Measurements from ENCODE around the gene NCAM2. TPM values are rescaled to one million over a fixed set of nuclear protein-coding genes. Genes with fewer than 3 reads are reported as not detected.

Gene NCAM2
- total and polyA plus RNA-seq, 3 experiments from 2014 or later: not detected

DNA sequence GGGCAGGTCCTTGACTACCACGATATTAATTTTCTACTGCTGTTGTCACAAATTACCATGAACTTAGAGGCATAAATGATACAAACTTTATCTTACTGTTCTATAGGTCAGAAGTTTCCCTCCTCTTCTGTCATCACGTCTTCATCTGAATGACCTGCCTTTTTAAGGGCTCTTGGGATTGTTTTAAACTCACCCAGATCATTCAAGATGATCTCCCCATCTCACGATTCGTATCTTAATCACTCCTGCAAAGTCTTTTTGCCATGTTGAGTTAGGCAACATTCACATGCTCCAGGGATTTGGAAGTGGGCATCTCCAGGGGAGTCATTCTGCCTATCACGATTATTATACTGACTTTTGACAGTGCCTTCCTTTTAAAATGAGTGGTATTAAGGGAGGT is 32.1 kb downstream of the NCAM2 start:
- H3K9me3 ChIP-seq (ENCODE audit: low read length): no peaks in the 10 kb centered on the region
- POLR2A ChIA-PET: no interaction called here

GRCh38 chr21:21034036-21034435 is 35.8 kb downstream of the NCAM2 start:
- Histone ChIP-seq H3K36me3 (ENCODE audit: insufficient read depth, low read length) (no peaks in the 10 kb centered on the region), H3K27ac (ENCODE audit: low read depth, low read length) (no peak overlapping the region), H3K4me3 (ENCODE audit: low read length) (no peak overlapping the region), H3K27me3 (ENCODE audit: insufficient read depth, low read length, poor library complexity, severe bottlenecking) (no peaks in the 10 kb centered on the region), H3K9me3 (ENCODE audit: low read length) (no peaks in the 10 kb centered on the region), H3K4me1 (ENCODE audit: insufficient read depth, low read length) (no peaks in the 10 kb centered on the region)
- H3K4me1 Mint-ChIP-seq: no peaks in the 10 kb centered on the region
- peaks cover 2 to 20% (median 5%) of the 10 kb centered on the region in 5 donors for H3K9me3 Mint-ChIP-seq
- POLR2A ChIA-PET: no interaction called here
- CTCF ChIA-PET: no interaction called here
- no peak overlapping the region for H3K27ac Mint-ChIP-seq
- no peaks in the 10 kb centered on the region for H3K27me3 Mint-ChIP-seq
- no peaks in the 10 kb centered on the region for H3K36me3 Mint-ChIP-seq
- H3K4me3 Mint-ChIP-seq: no peak overlapping the region
- DNase-seq: no peak

More for the DNA sequence above, 32.1 kb downstream of the NCAM2 start:
- Mint-ChIP-seq H3K27ac (no peak overlapping the region), H3K9me3 (peaks cover 5 to 11% (median 8%) of the 10 kb centered on the region in 5 donors), H3K36me3 (no peaks in the 10 kb centered on the region), H3K27me3 (no peaks in the 10 kb centered on the region), H3K4me3 (no peak overlapping the region), H3K4me1 (no peaks in the 10 kb centered on the region)
- CTCF ChIA-PET: no interaction called here
- Histone ChIP-seq H3K36me3 (ENCODE audit: insufficient read depth, low read length) (no peaks in the 10 kb centered on the region), H3K27me3 (ENCODE audit: insufficient read depth, low read length, poor library complexity, severe bottlenecking) (no peaks in the 10 kb centered on the region), H3K4me3 (ENCODE audit: low read length) (no peak overlapping the region), H3K4me1 (ENCODE audit: insufficient read depth, low read length) (no peaks in the 10 kb centered on the region), H3K27ac (ENCODE audit: low read depth, low read length) (no peak overlapping the region)
- DNase-seq: no peak

GRCh38 chr21:21039624-21040170 is 41.5 kb downstream of the NCAM2 start:
- no peaks in the 10 kb centered on the region for H3K4me1 ChIP-seq (ENCODE audit: insufficient read depth, low read length)
- H3K9me3 Mint-ChIP-seq: peaks cover 1 to 17% (median 4%) of the 10 kb centered on the region in 5 donors
- POLR2A ChIA-PET: no interaction called here
- no peak overlapping the region for H3K27ac Mint-ChIP-seq
- H3K36me3 Mint-ChIP-seq: no peaks in the 10 kb centered on the region
- H3K4me1 Mint-ChIP-seq: no peaks in the 10 kb centered on the region
- H3K27me3 ChIP-seq (ENCODE audit: insufficient read depth, low read length, poor library complexity, severe bottlenecking): no peaks in the 10 kb centered on the region
- H3K4me3 ChIP-seq (ENCODE audit: low read length): no peak overlapping the region
- no peak overlapping the region for H3K4me3 Mint-ChIP-seq
- DNase-seq: no peak
- H3K36me3 ChIP-seq (ENCODE audit: insufficient read depth, low read length): no peaks in the 10 kb centered on the region
- CTCF ChIA-PET: no interaction called here
- no peaks in the 10 kb centered on the region for H3K9me3 ChIP-seq (ENCODE audit: low read length)
- no peak overlapping the region for H3K27ac ChIP-seq (ENCODE audit: low read depth, low read length)
- H3K27me3 Mint-ChIP-seq: no peaks in the 10 kb centered on the region

- no peak overlapping the region for H3K27ac Mint-ChIP-seq
- no peak overlapping the region for H3K4me3 Mint-ChIP-seq
- H3K9me3 Mint-ChIP-seq: peaks cover 1 to 12% (median 7%) of the 10 kb centered on the region in 5 donors
- no peaks in the 10 kb centered on the region for H3K4me1 Mint-ChIP-seq
- H3K4me1 ChIP-seq (ENCODE audit: insufficient read depth, low read length): no peaks in the 10 kb centered on the region
- CTCF ChIA-PET: no interaction called here
- no peaks in the 10 kb centered on the region for H3K36me3 ChIP-seq (ENCODE audit: insufficient read depth, low read length)
- no peak overlapping the region for H3K27ac ChIP-seq (ENCODE audit: low read depth, low read length)
- H3K36me3 Mint-ChIP-seq: no peaks in the 10 kb centered on the region
- H3K27me3 Mint-ChIP-seq: no peaks in the 10 kb centered on the region
- no peak for DNase-seq
- H3K27me3 ChIP-seq (ENCODE audit: insufficient read depth, low read length, poor library complexity, severe bottlenecking): no peaks in the 10 kb centered on the region
- no peaks in the 10 kb centered on the region for H3K9me3 ChIP-seq (ENCODE audit: low read length)
- POLR2A ChIA-PET: no interaction called here
- H3K4me3 ChIP-seq (ENCODE audit: low read length): no peak overlapping the region
Observed at GRCh38 chr21:21045518-21045917, 47.3 kb downstream of the NCAM2 start.

GRCh38 chr21:21046063-21046462 is 47.9 kb downstream of the NCAM2 start:
- Mint-ChIP-seq H3K9me3 (peaks cover 1 to 12% (median 7%) of the 10 kb centered on the region in 5 donors), H3K4me1 (no peaks in the 10 kb centered on the region), H3K36me3 (no peaks in the 10 kb centered on the region), H3K27ac (no peak overlapping the region), H3K4me3 (no peak overlapping the region), H3K27me3 (no peaks in the 10 kb centered on the region)
- Histone ChIP-seq H3K27ac (ENCODE audit: low read depth, low read length) (no peak overlapping the region), H3K9me3 (ENCODE audit: low read length) (no peaks in the 10 kb centered on the region), H3K4me3 (ENCODE audit: low read length) (no peak overlapping the region), H3K36me3 (ENCODE audit: insufficient read depth, low read length) (no peaks in the 10 kb centered on the region), H3K4me1 (ENCODE audit: insufficient read depth, low read length) (no peaks in the 10 kb centered on the region), H3K27me3 (ENCODE audit: insufficient read depth, low read length, poor library complexity, severe bottlenecking) (no peaks in the 10 kb centered on the region)
- POLR2A ChIA-PET: no interaction called here
- CTCF ChIA-PET: no interaction called here
- no peak for DNase-seq

GRCh38 chr21:21051109-21052055 is 53.2 kb downstream of the NCAM2 start:
- ChIA-PET CTCF (no interaction called here), POLR2A (no interaction called here)
- no peak for DNase-seq
- Mint-ChIP-seq H3K36me3 (no peaks in the 10 kb centered on the region), H3K27ac (no peak overlapping the region), H3K27me3 (no peaks in the 10 kb centered on the region), H3K4me1 (no peaks in the 10 kb centered on the region), H3K4me3 (no peak overlapping the region), H3K9me3 (peaks cover 0 to 14% (median 8%) of the 10 kb centered on the region in 5 donors)
- Histone ChIP-seq H3K36me3 (ENCODE audit: insufficient read depth, low read length) (no peaks in the 10 kb centered on the region), H3K4me3 (ENCODE audit: low read length) (no peak overlapping the region), H3K27ac (ENCODE audit: low read depth, low read length) (no peak overlapping the region), H3K4me1 (ENCODE audit: insufficient read depth, low read length) (no peaks in the 10 kb centered on the region), H3K27me3 (ENCODE audit: insufficient read depth, low read length, poor library complexity, severe bottlenecking) (no peaks in the 10 kb centered on the region), H3K9me3 (ENCODE audit: low read length) (no peaks in the 10 kb centered on the region)

DNA sequence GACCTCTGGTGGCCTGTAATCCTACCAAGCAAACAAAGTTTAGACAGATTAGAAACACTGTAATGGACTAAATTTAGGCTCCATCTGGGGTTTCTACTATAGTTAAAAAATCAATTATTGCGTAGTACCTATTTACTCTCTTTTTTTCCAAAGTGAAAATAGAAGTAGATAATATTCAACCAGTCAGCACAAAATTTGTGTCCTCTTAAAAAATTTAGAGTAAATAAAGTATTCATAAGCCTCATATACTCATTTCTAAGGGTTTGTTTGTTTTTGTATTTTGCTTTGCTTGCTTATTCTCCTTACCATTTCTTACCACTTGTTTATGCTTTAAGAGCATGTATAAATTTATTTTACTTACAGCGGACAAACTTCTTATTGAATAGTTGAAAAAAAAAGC is 54.5 kb downstream of the NCAM2 start:
- no peaks in the 10 kb centered on the region for H3K4me1 Mint-ChIP-seq
- peaks cover 2 to 13% (median 4%) of the 10 kb centered on the region in 5 donors for H3K9me3 Mint-ChIP-seq
- CTCF ChIA-PET: no interaction called here
- no peak for DNase-seq
- no peaks in the 10 kb centered on the region for H3K27me3 Mint-ChIP-seq
- Histone ChIP-seq H3K4me3 (ENCODE audit: low read length) (no peak overlapping the region), H3K27ac (ENCODE audit: low read depth, low read length) (no peak overlapping the region), H3K4me1 (ENCODE audit: insufficient read depth, low read length) (no peaks in the 10 kb centered on the region), H3K27me3 (ENCODE audit: insufficient read depth, low read length, poor library complexity, severe bottlenecking) (no peaks in the 10 kb centered on the region), H3K36me3 (ENCODE audit: insufficient read depth, low read length) (no peaks in the 10 kb centered on the region), H3K9me3 (ENCODE audit: low read length) (no peaks in the 10 kb centered on the region)
- POLR2A ChIA-PET: no interaction called here
- no peak overlapping the region for H3K4me3 Mint-ChIP-seq
- no peaks in the 10 kb centered on the region for H3K36me3 Mint-ChIP-seq
- H3K27ac Mint-ChIP-seq: no peak overlapping the region

GRCh38 chr21:21057349-21058062 is 59.3 kb downstream of the NCAM2 start:
- Histone ChIP-seq H3K9me3 (ENCODE audit: low read length) (no peaks in the 10 kb centered on the region), H3K4me3 (ENCODE audit: low read length) (no peak overlapping the region), H3K36me3 (ENCODE audit: insufficient read depth, low read length) (no peaks in the 10 kb centered on the region), H3K27ac (ENCODE audit: low read depth, low read length) (no peak overlapping the region), H3K4me1 (ENCODE audit: insufficient read depth, low read length) (no peaks in the 10 kb centered on the region), H3K27me3 (ENCODE audit: insufficient read depth, low read length, poor library complexity, severe bottlenecking) (no peaks in the 10 kb centered on the region)
- CTCF ChIA-PET: no interaction called here
- H3K4me1 Mint-ChIP-seq: no peaks in the 10 kb centered on the region
- H3K27me3 Mint-ChIP-seq: no peaks in the 10 kb centered on the region
- peaks cover 0 to 9% (median 2%) of the 10 kb centered on the region in 5 donors for H3K9me3 Mint-ChIP-seq
- no peaks in the 10 kb centered on the region for H3K36me3 Mint-ChIP-seq
- no peak for DNase-seq
- no peak overlapping the region for H3K27ac Mint-ChIP-seq
- no peak overlapping the region for H3K4me3 Mint-ChIP-seq
- POLR2A ChIA-PET: no interaction called here
